GM12878 (cell line): Measurements from ENCODE around the gene COPZ2. TPM values are rescaled to one million over a fixed set of nuclear protein-coding genes. Genes with fewer than 3 reads are reported as not detected.

Experiments
- ATAC-seq: fragments of 200-7000 bp; cut with Tn5 transposase; 3 replicates; pipeline ENCODE4 v1.9.1; 2020; ENCODE audit warnings: mild to moderate bottlenecking, moderate library complexity
- BruUV-seq: library from RNA; stranded (reverse); fragments of 400-500 nt; replicated peaks from 2 replicates; lab custom pipeline; 2021; lab: Mats Ljungman, UMichigan
- CTCF ChIA-PET: fragments of 300-600 bp; sonication (Branson Sonifier 250); formaldehyde crosslinking; extraction: SDS; loops from one replicate; lab custom pipeline; 2021; ENCODE audit warnings: inconsistent platforms; lab: Yijun Ruan, JAX
- POLR2A ChIA-PET: fragments of 350-600 bp; formaldehyde crosslinking; extraction: SDS; loops from one replicate; lab custom pipeline; 2021; ENCODE audit warnings: inconsistent platforms; lab: Charles Lee
- RAD21 ChIA-PET: fragments of 300-600 bp; sonication (Branson Sonifier 250); formaldehyde crosslinking; loops from one replicate; lab custom pipeline; 2023; ENCODE audit warnings: antibody characterized with exemption; ENCODE audit not compliant: unreplicated experiment; lab: Charles Lee
- SMC1A ChIA-PET: fragments of 300-600 bp; sonication (Branson Sonifier 250); formaldehyde crosslinking; loops from one replicate; lab custom pipeline; 2023; ENCODE audit not compliant: unreplicated experiment, uncharacterized antibody; lab: Charles Lee
- DNase-seq: peaks from one replicate; pipeline ENCODE4 v3.0.0-alpha.2; 2011; ENCODE audit warnings: low read depth, low spot score
- FAIRE-seq: peaks from 3 replicates; lab custom pipeline; 2011; peaks lifted over from hg19 to GRCh38; lab: Jason Lieb, UNC
- H2AFZ ChIP-seq: 2 replicates; pipeline ENCODE4 v1.6.0; 2011; ENCODE audit warnings: low read depth, low read length, control low read depth; ENCODE audit not compliant: control insufficient read depth
- H3K27ac ChIP-seq: 2 replicates; pipeline ENCODE4 v1.5.1; 2011; ENCODE audit warnings: control low read depth; ENCODE audit not compliant: control insufficient read depth, insufficient read depth
- H3K27me3 ChIP-seq, 2 experiments: replicated peaks in 1 of 2; 2 replicates each; pipeline versions ENCODE4 v1.6.0 to v1.6.1; 2011; ENCODE audit warnings: low read length in 1 of 2; ENCODE audit not compliant: control insufficient read depth in 2 of 2, insufficient read depth in 2 of 2
- H3K36me3 ChIP-seq, 2 experiments: 2 replicates each; pipeline ENCODE4 v1.5.1; 2011; ENCODE audit warnings: low read length in 1 of 2; ENCODE audit not compliant: control insufficient read depth in 2 of 2, insufficient read depth in 2 of 2
- H3K4me1 ChIP-seq: 2 replicates; pipeline ENCODE4 v1.6.1; 2011; ENCODE audit warnings: mild to moderate bottlenecking, low read length, moderate library complexity, mixed read lengths; ENCODE audit not compliant: control insufficient read depth, insufficient read depth
- H3K4me2 ChIP-seq: 2 replicates; pipeline ENCODE4 v1.6.0; 2011; ENCODE audit warnings: control low read depth; ENCODE audit not compliant: control insufficient read depth, insufficient read depth
- H3K4me3 ChIP-seq: fragments of 200-600 bp; sonication (generic); 2 replicates; pipeline ENCODE4 v1.5.1; 2016
- H3K79me2 ChIP-seq: 2 replicates; pipeline ENCODE4 v1.6.0; 2011; ENCODE audit warnings: low read length; ENCODE audit not compliant: control insufficient read depth, insufficient read depth
- H3K9ac ChIP-seq: 2 replicates; pipeline ENCODE4 v1.8.0; 2011; ENCODE audit warnings: low read length, control low read depth, mixed read lengths; ENCODE audit not compliant: control insufficient read depth, insufficient read depth
- H3K9me3 ChIP-seq: replicated peaks from 3 replicates; pipeline ENCODE4 v1.5.1; 2011; ENCODE audit warnings: mild to moderate bottlenecking, low read length; ENCODE audit not compliant: control insufficient read depth, insufficient read depth
- H4K20me1 ChIP-seq: 2 replicates; pipeline ENCODE4 v1.6.0; 2011; ENCODE audit not compliant: control insufficient read depth, insufficient read depth
- CREM ChIP-seq: IDR thresholded peaks from 2 replicates; pipeline ENCODE4 v1.6.1; 2014; ENCODE audit warnings: antibody characterized with exemption, low read depth
- LARP7 ChIP-seq: fragments of 450-650 bp; IDR thresholded peaks from 2 replicates; pipeline ENCODE4 v1.6.1; 2017; ENCODE audit warnings: mild to moderate bottlenecking
- RUNX3 ChIP-seq: IDR thresholded peaks from 2 replicates; pipeline ENCODE4 v1.6.1; 2012; ENCODE audit warnings: low read length, inconsistent platforms
- WGBS: methylation state at CpG from one replicate; pipeline ENCODE4 v1.1.6; 2016; ENCODE audit warnings: low lambda C conversion rate; ENCODE audit not compliant: insufficient replicate concordance, insufficient coverage; ENCODE audit errors: missing lambda C conversion rate; 5-methylcytosine and 5-hydroxymethylcytosine counted together
- in situ Hi-C: fragments of 300-500 bp; cut with MboI; formaldehyde crosslinking; loops from 9 replicates; pipeline ENCODE4 v1.14.3; 2018; ENCODE audit warnings: mixed read lengths
- intact Hi-C: fragments of 100-400 bp; cut with micrococcal nuclease; formaldehyde crosslinking; loops from one replicate; pipeline ENCODE4 v1.14.2; 2022; ENCODE audit not compliant: unreplicated experiment
- polyA plus RNA-seq, 11 experiments: library from polyadenylated mRNA; depleted of rRNA in 4 of 11; unstranded in 6 of 11; stranded (reverse) in 5 of 11; fragments of >200 nt; fragmentation: Nextera tagmentation in 4 of 11; fragmentation: Illumina TruSeq in 1 of 11; extraction: Ambion mirVana in 4 of 11; extraction: Trizol in 1 of 11; gene quantifications; 1 replicate in 1 of 11; 2 replicates in 10 of 11; pipeline versions ENCODE4 v1.2.1 to v1.2.3, GENCODE V29; 2011 to 2016; ENCODE audit warnings: inconsistent platforms in 2 of 11, missing spikeins in 2 of 11, low read depth in 1 of 11
- total RNA-seq, 4 experiments: library from RNA; depleted of rRNA in 3 of 4; stranded (reverse); fragments of >200 nt in 3 of 4; fragmentation: Illumina TruSeq in 1 of 4; extraction: Trizol in 1 of 4; gene quantifications; 2 replicates each; pipeline versions ENCODE4 v1.2.1 to v1.2.3, GENCODE V29; 2013 to 2021

COPZ2 gene
- total and polyA plus RNA-seq, 10 of the 15 experiments (the other 5 are each of a cell fraction or from before 2014, with no cell fraction given) = 0.20 to 4.3 (median 2.6) TPM

GRCh38 chr17:48045316-48046001, 7.9 kb upstream of the COPZ2 start:
- intact Hi-C loops (no loop called here), in situ Hi-C loops (no loop called here)
- CTCF ChIA-PET = interaction anchor here (1.0 to 9.0 kb wide), 6 partner anchors 9 to 35 kb away, joined by 3 to 87 read pairs (median 10); partner anchors contain the start of gene COPZ2
- no peak overlapping the region for H3K27ac ChIP-seq
- no peak for DNase-seq
- H3K4me2 ChIP-seq = peak overlapping the region; percentile 91; the same call in 1 of the 2 replicates
- H3K79me2 ChIP-seq = peaks cover 38% of the 10 kb centered on the region
- H3K27me3 ChIP-seq = no peaks in the 10 kb centered on the region
- RAD21 ChIA-PET = interaction anchor here (5.8 kb wide), 1 partner anchor 19 kb away, joined by 47 read pairs; no protein-coding TSS in a partner anchor
- SMC1A ChIA-PET = interaction anchor here (1.2 to 5.8 kb wide), 4 partner anchors 9 to 20 kb away, joined by 5 to 39 read pairs (median 16); no protein-coding TSS in a partner anchor
- H3K4me1 ChIP-seq = peaks cover 9% of the 10 kb centered on the region; the same call in 1 of the 2 replicates
- peaks cover 0 to 3% of the 10 kb centered on the region in 2 experiments; a peak in 1 of 4 replicates for H3K36me3 ChIP-seq
- no peak overlapping the region for H3K9ac ChIP-seq
- peak overlapping the region; percentile 3; the same call in 1 of the 2 replicates for H3K4me3 ChIP-seq
- no peak for FAIRE-seq
- no peak for ATAC-seq
- H3K9me3 ChIP-seq = no peaks in the 10 kb centered on the region
- TF ChIP-seq CREM = no peak
- BruUV-seq = no TSS peak
- no peaks in the 10 kb centered on the region for H4K20me1 ChIP-seq
- no peak overlapping the region for H2AFZ ChIP-seq
- 87% methylated on average over 8 of the region's 8 CpGs for WGBS
- POLR2A ChIA-PET = interaction anchor here (0.6 to 3.3 kb wide), 6 partner anchors 9 to 172 kb away, joined by 3 to 18 read pairs (median 4); no protein-coding TSS in a partner anchor

GRCh38 chr17:48044851-48045250, 7.3 kb upstream of the COPZ2 start:
- no peaks in the 10 kb centered on the region for H3K27me3 ChIP-seq
- no peak for DNase-seq
- BruUV-seq = no TSS peak
- 69% methylated on average over 4 of the region's 4 CpGs for WGBS
- FAIRE-seq = no peak
- in situ Hi-C loops (no loop called here), intact Hi-C loops (no loop called here)
- ATAC-seq = no peak
- no peak overlapping the region for H2AFZ ChIP-seq
- no peak overlapping the region for H3K4me3 ChIP-seq
- no peaks in the 10 kb centered on the region for H3K36me3 ChIP-seq
- ChIA-PET CTCF (interaction anchor here (0.9 to 9.0 kb wide), 9 partner anchors 9 to 35 kb away, joined by 3 to 87 read pairs (median 6); partner anchors contain the start of gene COPZ2), SMC1A (interaction anchor here (0.7 to 2.6 kb wide), 4 partner anchors 9 to 67 kb away, joined by 3 to 20 read pairs (median 4); no protein-coding TSS in a partner anchor), RAD21 (no interaction called here), POLR2A (interaction anchor here (0.6 to 3.3 kb wide), 5 partner anchors 9 to 172 kb away, joined by 3 to 13 read pairs (median 4); no protein-coding TSS in a partner anchor)
- peaks cover 7% of the 10 kb centered on the region; the same call in 1 of the 2 replicates for H3K4me1 ChIP-seq
- H4K20me1 ChIP-seq = no peaks in the 10 kb centered on the region
- no peak overlapping the region for H3K27ac ChIP-seq
- H3K9ac ChIP-seq = no peak overlapping the region
- TF ChIP-seq RUNX3 (no peak), LARP7 (no peak)
- H3K79me2 ChIP-seq = peaks cover 33% of the 10 kb centered on the region
- H3K4me2 ChIP-seq = no peak overlapping the region
- no peaks in the 10 kb centered on the region for H3K9me3 ChIP-seq
